Stimulated activated CD8-positive, alpha-beta memory T cell treated with anti-CD3 and anti-CD28 coated beads, Interleukin-15, amount 100 ng/mL, for 48 hours (primary cell): ENCODE measurements around the gene POLR3A.
"Not testable (repeated sequence)": the region's sequence is repeated elsewhere in the genome, so short reads cannot be mapped to it uniquely, and the experiment has no call there.

Experiments
- DNase-seq, 2 donors: peaks; one replicate each; pipeline ENCODE4 v3.0.0-alpha.2; 2020; ENCODE audit warnings: low read depth in 2 of 2

Gene POLR3A

DNA sequence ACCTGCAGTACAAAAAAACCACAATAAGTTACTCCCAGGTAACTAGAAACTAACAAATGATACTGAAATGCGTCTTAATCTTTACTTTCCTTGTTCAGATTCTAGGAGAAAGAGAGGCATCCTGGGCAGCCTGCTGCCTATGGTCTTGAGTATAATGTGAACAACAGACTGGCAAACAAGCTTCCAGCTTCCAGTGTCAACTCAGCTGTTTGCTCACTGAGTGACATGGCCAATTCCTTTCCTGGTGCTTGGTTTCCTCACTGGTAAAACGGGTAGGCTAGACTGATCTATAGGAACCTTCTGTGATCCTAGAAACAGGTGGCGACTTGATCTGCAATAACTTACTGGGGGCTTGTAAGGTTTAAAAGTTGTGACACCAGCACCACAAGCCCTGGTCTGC lies 10.1 kb downstream of the POLR3A start:
- no peak for DNase-seq

DNA sequence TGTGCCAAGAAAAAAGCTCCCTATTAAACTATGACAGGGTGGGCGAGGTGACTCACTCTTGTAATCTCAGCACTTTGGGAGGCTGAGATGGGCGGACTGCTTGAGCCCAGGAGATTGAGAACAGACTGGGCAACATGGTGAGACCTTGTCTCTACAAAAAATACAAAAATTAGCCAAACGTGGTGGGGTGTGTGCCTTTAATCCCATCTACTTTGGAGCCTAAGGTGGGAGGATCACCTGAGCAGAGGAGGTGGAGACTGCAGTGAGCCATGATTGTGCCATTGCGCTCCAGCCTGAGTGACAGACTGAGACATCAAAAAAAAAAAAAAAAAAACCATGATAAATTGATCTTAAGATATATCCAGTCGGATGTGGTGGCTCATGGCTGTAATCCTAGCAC lies 11.5 kb downstream of the POLR3A start:
- no peak for DNase-seq

DNA sequence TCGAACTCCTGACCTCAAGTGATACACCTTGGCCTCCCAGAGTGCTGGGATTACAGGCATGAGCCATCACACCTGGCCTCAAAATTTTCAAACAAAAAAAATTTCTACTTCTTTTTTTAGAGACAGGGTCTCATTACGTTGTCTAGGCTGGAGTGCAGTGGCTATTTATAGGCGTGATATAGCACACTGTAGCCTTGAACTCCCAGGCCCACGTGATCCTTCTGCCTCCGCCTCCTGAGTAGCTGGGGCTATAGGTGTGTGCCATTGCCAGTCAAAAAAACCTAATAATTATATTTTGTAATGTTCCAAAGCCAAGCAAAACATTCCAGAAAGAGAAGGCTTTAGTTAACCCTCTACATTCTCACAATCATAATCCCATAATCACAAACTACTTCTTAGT lies 13.8 kb downstream of the POLR3A start:
- no peak for DNase-seq

DNA sequence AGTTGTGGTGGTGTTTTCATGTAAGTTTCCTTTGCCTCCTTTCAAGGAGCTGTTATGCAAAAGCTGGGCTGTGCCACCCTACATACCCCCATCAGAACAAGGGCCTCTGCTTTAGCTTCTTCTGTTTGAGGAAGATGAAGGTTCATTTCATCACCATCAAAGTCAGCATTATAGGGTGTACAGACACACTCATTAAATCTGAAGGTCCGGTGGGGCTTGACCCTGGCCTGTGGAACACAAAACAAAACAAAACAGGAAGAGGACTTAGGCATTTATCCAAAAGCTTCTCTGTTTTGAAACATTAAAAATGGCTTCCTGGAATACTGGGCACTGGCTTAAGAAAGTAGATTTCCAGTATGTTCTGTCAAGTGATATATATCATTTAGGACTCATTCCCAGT lies 15.8 kb downstream of the POLR3A start:
- DNase-seq, result no peak

DNA sequence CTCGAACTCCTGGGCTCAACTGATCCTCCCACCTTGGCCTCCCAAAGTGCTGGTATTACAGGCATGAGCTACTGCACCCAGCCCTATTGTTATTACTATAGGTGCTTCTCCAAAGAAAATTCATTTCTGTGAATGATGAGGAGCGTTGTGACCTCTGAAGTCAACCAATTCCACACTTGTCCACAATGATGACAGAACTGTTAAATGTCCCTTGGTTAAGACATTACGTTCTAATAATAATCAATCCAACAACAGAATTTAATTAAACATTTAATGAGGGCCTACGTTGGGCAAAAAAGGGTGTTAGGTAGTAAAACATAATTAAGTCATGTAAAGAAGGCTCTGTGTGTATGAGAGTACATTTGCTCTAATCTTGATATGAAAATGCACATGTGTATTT lies 18.2 kb downstream of the POLR3A start:
- no peak for DNase-seq

DNA sequence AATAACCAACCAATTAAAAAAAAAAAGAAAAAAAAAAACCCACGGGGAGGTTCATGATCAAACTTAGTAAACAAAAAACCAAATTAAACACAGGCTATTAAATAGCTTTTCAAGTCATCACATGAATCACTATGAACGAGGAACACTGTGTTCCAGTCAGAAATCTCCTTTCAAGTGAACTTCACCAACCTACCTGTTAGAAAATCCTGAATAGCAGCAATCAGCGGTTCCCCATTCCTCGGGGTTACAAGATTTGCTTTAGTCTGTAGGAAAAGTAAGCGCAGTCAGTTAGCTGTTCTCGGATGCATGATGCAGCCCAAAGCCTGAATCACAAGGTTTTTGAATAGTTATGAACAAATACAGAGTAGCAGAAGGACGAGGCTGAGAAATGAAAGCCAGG lies 19.0 kb downstream of the POLR3A start:
- no peak for DNase-seq

DNA sequence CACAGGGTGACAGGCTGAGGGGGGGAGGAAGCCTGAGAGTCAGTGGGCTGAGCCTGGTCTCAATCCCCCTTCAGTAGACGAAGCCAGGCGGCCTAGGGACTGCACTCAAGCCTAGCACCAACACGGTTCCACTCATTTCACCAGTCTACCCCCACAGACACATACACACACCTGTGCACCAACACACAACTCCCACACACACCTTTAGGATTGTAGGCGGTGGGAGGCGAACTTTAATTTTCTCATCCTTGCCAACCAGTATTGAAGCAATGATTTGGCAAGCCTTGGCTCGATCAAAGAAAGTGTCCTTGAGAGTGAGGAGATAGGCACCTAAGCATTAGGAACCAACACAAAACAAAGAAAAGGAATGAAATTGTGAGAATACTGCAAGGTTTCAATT lies 19.7 kb downstream of the POLR3A start:
- no peak for DNase-seq

DNA sequence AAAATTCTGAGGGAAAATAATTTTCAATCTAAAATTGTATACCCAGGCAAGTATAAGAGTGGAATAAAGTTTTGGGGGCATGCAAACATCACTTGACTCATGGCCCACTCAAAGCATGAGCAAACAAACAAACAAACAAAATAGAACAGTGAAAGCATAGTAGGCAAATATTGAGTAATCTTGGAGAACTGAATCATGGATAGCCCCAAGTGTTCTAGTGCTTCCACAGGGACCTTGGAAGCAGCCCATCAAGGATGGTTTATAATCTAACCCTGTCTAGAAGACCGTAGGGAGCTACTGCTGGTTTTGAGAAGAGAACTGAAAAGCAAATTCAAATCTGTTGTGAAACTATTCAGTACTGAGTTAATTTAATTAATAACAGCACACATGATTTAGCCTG lies 22.1 kb downstream of the POLR3A start:
- DNase-seq, result no peak

DNA sequence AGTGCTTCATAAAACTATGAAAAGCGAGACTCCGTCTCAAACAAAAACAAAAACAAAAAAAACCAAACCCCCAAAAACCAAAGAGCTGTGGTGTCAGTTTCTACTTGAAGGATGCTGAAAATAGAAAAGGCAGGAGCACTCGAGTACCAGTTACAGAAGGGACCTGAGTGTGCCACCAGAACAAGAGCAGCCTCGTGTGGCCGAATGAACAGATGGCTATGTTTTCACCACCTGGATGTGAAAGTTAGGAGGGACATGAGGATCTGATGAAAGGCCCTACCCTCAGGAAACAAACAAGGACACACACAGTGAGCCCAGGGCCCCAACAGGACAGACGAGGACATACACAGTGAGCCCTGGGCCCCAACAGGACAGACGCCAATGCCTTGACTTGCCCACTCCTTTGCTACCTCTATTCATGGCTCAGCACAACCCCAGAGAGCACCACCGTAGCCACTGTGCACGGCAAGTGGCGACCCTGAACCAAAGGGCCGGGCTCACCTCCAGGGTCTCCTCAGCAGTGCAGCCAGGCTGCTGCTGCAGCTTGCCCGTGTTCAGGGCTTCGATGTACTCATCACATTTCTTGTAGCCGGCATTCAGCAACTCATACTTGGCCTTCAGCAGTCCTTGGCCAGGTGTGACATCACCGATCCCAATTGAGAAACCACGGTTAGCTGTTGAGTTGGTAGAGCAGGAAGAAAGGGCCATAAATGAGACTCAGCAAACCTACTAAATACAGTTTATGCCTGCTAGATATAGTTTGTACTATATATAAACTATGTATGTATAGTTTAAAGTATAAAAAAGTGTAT lies 24.9 kb downstream of the POLR3A start:
- DNase-seq, result no peak

DNA sequence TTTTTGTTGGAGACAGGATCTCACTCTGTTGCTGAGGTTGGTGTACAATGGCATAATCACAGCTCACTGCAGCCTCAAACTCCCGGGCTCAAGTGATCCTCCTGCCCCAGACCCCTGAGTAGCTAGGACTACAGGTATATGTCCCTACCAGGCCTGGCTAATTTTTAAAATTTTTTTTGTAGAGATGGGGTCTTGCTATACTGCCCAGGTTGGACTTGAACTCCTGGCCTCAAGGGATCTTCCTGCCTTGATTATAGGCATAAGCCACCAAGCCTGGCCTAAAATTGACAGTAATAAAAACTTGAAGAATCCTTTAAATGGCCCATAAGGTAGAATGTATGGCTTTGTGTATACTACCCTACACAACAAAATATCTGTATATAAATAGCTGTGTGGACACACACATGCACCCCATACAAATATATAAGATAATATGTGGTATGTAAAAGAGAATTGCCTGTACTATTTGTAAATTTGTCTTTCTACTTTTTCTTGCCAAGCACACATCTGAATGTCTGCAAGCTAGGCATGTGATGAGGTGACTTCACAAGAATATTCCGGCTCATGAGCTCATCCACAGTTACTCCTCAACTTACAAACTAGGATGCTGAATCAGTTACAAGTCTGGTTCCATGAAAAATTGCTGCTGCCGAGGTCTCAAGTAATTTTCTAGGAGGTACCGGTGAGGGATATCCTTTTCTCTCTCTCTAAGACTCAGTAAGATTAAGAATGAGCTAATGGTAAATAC lies 26.6 kb downstream of the POLR3A start:
- no peak for DNase-seq

DNA sequence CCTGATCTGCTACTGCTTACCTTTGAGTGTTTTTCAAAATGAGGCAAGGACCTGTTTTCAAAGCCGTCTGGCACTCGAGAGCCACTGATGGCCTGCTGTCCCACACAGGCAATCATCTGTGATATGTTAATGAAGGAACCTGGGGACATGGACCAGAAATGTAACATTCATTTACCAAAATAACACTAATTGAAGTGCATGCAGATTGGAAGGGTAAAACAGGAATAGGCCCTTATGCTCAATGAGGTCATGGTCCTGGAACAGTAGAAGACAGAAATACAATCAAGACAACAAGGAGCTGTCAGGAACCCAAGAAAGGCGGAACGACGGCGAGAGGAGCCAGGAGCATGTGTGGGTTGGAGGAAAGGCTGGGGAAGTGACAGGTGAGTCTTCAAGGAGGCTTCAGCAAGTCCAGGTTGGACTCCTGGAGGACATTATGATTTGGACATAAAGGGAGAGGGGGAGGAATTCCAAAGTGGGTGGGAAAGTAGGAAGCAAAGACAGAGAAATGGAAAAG lies 28.3 kb downstream of the POLR3A start:
- no peak for DNase-seq

DNA sequence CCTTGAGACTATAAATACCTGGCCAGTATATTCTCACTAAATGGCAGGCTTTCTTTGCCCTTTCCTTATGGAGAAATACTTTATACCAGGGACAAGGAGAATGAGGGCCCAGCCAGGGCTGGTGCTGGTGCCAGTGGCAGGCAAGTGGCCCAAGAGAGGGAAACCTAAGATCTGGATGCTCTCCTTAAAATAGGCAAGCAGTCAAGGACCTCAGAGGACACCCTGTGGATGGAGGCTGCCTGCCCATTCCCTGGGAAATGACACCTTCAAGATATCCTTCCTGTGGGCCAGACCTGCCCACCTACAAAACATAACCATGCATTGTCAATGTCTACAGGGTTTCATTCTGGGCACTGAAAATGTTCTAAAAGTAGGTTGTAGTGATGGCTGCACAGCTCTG lies 29.1 kb downstream of the POLR3A start:
- DNase-seq, result no peak

DNA sequence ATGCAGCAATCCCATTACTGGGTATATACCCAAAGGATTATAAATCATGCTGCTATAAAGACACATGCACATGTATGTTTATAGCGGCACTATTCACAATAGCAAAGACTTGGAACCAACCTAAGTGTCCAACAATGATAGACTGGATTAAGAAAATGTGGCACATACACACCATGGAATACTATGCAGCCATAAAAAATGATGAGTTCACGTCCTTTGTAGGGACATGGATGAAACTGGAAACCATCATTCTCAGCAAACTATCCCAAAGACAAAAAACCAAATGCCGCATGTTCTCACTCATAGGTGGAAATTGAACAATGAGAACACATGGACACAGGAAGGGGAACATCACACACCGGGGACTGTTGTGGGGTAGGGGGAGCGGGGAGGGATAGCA lies 30.5 kb downstream of the POLR3A start:
- not testable (repeated sequence) for DNase-seq

DNA sequence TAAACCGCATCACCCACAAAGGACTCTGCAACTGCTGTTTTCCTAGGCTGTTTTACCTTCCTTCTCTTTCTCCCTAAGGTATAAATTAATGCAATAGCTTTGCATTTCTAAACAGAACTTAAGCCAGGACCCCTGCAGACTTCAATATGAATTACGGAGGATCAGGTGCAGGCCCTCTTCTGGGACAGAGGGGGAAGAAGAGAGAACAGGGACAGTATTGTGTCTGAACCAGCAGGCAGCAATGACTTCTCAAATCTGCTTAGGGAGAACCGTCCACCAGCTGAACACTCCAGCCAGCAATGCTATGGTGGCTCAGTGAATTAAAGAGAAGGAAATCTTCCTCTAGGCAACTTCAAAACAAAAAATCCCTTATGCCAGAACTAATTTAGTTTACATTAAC lies 35.7 kb downstream of the POLR3A start:
- DNase-seq, result no peak

DNA sequence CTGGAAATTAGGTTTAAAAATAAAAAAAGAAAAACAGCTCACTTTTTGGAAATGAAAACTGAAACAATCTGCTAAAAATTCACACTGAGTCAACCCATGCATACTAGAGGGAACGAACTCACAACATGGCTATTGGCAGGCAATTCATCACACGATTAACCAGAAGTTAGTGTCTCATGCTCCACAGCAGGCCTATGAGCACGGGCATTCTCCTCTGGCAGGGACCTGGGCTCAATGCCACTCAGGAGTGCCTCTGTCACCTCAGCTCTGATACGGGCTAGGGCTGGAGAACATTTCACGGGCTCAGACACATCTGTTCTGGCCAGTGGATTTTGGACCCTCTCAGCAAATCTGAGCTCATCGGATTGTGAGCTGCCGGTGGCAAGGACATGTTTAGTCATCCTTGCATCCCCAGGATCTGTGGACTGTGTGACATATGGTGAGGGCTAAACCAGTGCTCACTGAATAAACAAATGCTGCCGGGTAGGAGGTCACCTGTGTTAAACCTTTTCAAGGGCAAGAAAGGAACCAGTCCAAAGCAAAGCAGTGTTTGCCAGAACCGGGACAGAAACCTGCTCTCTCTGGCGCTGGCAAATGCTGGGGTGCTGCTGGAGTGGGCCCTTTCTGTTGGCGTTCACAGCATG lies 40.1 kb downstream of the POLR3A start:
- no peak for DNase-seq

DNA sequence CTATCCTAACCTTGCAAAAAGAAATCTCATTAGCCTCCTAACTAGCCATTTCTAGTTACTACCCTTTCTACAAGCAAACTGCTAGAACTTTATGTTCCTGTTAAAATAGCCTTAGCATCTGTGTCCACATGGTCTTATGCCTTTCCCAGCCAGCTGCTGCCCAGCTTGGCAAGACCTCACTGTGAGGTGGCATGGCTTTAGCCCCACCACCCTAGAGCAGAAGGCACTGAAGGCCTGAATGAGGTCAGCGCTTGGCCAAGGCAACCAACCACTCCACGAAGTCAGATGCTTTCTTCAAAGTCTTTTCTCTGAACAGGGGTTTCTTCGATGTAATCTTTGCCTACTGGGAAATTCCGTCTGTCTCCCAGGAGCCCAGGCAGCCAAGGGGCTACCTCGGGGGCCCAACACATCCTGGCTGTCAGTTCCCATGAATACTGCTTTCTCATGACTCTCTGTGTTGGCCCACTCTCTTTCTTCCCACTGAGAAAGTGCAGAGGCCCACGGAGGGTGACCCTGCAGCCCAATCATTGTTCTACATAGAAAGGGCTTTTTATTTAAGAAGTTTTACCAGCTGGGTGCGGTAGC lies 41.6 kb downstream of the POLR3A start:
- no peak for DNase-seq

DNA sequence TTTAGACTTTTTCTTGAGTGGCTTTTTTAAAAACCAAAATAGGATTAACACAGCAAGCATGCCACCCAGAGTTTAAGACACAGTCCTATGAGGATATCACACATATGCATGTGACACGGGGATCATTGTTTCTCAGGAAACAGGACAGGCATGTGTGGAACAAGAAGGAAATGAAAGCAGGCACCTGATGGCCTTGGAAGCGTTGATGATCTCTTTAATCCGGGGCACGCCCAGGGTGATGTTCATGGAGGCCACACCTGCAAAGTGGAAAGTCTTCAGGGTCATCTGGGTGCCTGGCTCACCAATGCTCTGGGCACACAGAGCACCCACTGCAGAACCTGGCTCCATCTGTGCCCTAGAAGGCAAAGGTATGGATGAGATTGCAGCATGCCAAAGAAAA lies 44.3 kb downstream of the POLR3A start:
- no peak for DNase-seq

DNA sequence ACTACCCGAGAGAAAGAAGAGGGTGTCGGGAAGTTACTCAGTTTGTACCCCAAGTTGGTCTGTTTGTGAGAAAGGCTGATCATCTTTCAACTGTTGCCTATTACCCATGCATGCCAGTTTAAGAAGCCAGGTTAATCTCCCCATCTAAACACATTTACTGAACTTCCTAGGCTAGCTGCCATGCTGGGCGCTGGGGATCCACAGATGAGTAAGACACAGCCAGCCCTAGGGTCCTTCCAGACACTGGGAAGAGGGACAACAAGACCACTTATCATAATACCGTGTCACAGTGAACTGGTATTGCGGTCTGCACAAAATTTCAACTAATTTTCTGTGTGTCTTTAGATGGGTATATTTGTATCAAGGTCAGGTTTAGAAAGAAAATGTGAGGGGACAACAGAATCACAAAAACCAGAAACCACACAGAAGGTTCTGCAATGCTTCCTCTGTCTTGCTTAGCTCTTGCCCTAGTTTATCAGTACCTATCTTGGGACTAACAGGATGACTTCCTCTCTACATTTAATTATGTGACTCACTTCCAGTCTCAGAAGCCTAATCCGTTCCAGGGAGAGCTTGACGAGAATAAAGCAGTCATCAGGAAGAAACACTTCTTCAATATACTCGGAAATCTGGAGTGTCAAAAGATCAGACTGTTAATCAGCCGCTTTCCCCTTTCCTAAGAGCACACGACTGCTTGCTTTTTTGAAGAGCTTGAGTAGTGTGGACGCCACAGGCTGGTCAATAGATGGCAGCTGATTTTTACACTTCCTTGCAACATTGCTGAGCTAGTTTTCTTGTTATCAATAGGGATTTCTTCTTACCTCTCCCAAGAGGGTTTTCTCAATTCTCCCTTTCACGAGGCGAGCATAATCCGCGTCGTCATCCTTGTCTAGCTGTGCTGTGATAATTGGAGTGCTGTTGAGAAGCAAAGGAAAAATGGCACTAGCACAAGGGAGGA lies 45.7 kb downstream of the POLR3A start:
- DNase-seq, result no peak

DNA sequence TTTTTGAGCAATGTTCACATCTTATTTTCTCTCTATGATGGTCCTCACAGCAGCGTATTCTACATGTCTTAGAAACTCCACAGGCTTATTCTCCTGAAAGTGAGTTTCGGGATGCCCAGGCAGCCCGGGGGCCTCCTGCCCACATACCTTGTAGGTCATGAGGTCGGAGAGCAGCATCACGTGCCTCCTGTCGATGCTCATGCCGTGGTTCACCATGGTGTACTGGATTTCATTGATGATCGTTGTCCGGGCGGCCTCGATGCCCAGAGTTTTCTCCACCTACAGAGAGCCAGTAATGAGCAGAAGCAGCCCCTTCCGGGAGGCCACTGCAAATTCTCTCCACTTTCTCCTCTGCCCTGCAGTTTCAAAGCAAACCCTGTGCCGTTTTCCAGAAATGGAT lies 48.0 kb downstream of the POLR3A start:
- no peak for DNase-seq

DNA sequence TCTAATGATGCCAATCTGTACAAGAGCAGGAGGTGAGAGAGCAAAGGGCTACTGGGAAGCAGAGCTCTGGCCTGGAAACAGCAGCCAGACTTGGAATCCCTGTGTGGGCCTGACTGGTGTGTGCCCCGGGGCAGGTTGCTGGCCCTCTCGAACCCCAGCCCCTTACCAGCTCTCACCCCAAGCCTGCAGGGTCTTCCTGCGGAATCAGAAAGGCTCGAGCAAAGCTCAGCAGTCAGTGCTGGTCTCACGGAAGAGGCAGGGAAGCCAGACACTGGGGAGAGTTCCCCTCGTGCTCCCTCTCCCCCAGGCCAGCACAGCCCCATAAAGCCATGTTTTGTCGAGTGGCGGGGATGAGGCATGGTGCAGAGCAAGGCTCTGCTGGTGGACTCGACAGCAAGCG lies 50.1 kb downstream of the POLR3A start:
- no peak for DNase-seq

DNA sequence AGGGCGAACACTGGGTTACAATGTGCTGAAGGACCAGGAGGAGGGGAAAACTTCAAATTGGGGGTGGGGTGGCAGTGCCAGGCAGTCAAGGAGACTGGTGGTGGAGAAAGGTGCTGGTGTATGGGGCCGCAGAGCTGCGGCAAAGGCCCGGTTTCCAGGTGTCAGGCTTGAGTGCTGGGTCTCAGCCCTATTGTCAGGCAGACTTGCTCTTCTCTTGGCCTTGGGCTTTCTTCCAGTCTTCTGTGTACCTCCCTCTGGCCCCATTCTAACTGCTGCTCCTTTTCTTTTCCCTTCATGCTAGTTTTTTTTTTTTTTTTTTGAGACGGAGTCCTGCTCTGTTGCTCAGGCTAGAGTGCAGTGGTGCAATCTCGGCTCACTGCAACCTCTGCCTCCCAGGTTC lies 51.0 kb downstream of the POLR3A start:
- no peak for DNase-seq
